GM21529 (cell line): ENCODE measurements around the gene DOK6.

Experiments used
- ATAC-seq: cut with Tn5 transposase; IDR thresholded peaks from one replicate; pipeline ENCODE4 v1.9.1; 2021; ENCODE audit not compliant: unreplicated experiment

The DOK6 gene

DNA sequence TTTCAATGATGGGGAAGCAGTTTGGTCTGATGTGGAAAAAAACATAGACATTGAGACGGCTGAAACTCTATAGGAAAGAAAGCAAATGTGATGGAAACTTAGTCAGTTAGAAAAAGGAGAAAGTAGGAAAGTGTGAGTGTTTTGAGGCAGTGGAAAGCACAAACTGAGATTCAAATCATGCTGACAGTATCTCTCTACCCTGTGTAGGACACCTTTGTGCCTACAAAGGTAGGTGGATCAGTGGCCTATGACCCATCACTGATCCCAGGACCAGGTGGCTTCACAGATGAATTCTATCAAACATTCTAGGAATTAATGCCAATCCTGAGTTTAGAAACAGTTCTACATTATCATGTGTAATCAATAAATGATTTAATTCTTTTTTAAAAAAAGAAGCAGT is 489.9 kb downstream of the DOK6 start:
- no peak for ATAC-seq

DNA sequence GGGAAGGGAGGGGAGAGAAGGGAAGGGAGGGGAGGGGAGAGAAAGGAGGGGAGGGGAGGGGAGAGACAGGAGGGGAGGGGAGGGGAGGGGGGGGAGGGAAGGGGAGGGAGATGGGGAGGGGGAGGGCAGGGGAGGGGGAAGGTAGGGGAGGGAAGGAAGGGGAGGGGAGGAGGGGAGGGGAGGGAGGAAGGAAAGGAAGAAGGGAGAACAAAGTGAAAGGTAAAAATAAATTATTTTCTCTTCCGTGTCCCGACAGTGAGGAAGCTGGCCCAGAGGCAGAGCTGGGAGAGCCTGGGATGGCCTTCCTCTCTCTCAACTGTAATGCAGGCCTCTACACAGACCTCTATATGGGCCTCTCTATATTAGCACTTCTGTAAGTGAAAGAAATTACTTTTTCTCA is 493.8 kb downstream of the DOK6 start:
- ATAC-seq, result no peak

DNA sequence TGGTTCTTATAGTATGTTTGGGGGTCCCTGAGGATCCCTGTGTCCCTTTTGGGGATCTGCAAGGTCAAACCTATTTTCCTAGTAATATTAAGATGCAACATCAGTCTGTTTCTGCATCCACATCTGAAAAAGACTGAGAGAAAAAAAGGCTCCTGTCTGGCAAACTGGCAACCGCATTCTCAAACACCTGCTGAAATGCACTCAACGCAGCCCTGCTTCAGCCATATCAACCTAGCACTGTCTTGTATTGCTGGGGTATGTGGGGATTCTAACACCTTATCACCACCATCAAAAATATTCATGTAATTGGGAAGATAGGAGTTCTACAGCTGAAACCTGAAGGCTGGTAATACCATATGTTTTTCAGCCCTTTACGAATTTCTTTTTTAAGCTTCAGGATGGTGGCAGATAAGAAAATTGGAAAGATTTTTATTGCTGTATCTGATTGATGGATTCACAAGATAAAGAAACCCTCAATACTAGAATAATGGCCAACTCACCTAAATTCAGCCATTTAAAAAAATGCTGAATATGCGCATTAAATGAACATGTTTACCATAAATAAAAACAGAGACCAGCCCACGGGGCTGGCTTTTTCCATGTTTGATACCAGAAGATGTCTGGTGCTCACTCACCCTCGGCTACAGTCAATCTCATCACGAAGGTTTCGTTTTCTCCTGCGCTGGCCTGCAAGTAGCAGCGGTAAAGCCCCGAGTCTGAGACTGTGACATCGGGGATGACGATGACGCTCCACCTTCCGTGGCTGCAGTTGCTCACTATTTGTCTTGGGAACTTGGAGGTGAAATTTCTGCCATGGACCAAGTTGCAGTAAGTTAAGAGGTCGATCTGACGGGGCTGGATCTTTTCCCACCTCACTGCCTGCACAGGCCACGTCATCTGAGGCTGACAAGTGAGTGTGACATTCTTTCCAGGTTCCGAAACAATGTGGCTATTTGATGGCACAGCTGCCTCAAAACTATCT is 494.7 kb downstream of the DOK6 start:
- ATAC-seq, result no peak

DNA sequence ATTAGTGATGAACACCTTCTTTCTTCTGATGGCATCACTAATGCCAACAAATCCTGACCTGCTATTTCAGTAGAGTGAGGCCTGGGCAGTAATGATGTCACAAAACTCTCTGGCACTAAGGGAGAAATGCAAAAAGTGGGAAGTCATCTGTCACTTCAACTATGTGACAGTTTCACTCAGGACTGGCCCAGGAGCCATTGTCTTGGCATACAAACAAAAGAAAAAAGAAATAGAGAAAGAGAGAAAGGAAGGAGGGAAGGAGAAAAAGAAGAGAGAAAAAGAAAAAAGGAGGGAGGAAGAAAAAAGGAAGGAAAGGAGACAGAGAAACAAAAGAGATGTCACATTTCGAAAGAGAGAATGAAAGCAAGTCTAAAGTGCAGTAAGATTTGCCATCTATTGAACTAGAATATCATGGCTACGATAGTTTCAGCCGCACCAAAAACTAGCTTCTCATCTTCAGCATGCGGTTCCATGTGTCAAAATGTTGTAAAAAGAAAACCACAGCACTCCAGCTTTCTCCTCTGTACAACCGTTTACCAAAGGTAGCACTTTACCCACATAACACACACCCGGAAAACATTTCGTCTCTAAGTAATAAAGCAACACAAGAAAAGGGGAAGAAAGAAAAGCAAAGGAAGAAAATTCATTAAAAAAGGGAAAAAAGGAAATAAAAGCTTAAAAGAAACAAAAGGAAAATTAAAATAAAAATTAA is 496.9 kb downstream of the DOK6 start:
- ATAC-seq, result peak; percentile 24

DNA sequence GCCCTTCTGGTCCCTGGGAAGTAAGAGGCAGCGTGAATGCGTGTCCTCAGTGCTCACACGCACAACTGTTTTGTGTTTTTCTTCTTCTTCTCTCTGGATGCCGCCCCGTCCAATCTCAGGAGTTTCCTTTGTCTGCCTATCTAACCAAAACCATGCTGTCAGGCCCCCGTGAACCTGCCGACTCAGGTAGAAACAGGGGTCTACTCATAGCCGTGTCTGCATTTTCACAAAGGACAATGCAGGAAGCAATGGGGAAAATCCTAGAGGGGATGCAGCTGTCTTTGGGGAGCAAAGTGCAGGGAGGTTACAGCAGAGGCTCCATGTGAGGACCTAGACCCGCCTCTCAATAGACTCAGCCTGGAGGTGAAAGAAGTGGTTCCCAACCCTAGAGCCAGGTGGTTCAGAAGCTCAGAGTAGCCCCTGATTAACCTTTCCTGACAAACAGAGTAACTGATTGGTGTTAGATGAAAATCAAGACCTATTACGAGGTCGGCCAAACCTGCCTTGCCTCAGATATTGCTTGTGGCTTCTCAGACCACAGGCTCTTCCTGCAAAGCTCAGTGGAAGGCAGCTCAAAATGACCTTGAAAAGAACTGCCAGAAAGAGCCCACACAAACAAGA is 497.7 kb downstream of the DOK6 start:
- peak; percentile 45 for ATAC-seq
